Measurements from ENCODE around the gene SMPD3.

GRCh38 chr16:68367891-68368290, 80.4 kb downstream of the SMPD3 start:
- TF ChIP-seq POLR2A (IDR thresholded peaks at IDR 0.05; ENCODE audit: low read length) (no peak), GATA1 (IDR thresholded peaks at IDR 0.05; ENCODE audit: low read depth, low read length) (no peak)

Measured in erythroblast (primary cell).